Measurements from ENCODE around the gene PAXX. TPM values are rescaled to one million over a fixed set of nuclear protein-coding genes. Genes with fewer than 3 reads are reported as not detected.

The PAXX gene
- total RNA-seq, 4 donors from 2014 or later, result 14.2 to 39.5 (median 18.8) TPM

GRCh38 chr9:137019891-137020683, 27.9 kb downstream of the PAXX start:
- Histone ChIP-seq H3K4me1 (no peaks in the 10 kb centered on the region), H3K4me3 (no peak overlapping the region), H3K27ac (no peak overlapping the region), H3K36me3 (no peaks in the 10 kb centered on the region), H3K27me3 (no peaks in the 10 kb centered on the region), H3K9me3 (no peaks in the 10 kb centered on the region)
- no peak for DNase-seq
- intact Hi-C loops (cut with DNase I; ENCODE audit: low total_unique reads), result no loop called here
- TF ChIP-seq, protein P1, sequence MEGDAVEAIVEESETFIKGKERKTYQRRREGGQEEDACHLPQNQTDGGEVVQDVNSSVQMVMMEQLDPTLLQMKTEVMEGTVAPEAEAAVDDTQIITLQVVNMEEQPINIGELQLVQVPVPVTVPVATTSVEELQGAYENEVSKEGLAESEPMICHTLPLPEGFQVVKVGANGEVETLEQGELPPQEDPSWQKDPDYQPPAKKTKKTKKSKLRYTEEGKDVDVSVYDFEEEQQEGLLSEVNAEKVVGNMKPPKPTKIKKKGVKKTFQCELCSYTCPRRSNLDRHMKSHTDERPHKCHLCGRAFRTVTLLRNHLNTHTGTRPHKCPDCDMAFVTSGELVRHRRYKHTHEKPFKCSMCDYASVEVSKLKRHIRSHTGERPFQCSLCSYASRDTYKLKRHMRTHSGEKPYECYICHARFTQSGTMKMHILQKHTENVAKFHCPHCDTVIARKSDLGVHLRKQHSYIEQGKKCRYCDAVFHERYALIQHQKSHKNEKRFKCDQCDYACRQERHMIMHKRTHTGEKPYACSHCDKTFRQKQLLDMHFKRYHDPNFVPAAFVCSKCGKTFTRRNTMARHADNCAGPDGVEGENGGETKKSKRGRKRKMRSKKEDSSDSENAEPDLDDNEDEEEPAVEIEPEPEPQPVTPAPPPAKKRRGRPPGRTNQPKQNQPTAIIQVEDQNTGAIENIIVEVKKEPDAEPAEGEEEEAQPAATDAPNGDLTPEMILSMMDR (IDR thresholded peaks at IDR 0.05), result no peak
- TF ChIP-seq POLR2A (IDR thresholded peaks at IDR 0.05), result no peak

DNA sequence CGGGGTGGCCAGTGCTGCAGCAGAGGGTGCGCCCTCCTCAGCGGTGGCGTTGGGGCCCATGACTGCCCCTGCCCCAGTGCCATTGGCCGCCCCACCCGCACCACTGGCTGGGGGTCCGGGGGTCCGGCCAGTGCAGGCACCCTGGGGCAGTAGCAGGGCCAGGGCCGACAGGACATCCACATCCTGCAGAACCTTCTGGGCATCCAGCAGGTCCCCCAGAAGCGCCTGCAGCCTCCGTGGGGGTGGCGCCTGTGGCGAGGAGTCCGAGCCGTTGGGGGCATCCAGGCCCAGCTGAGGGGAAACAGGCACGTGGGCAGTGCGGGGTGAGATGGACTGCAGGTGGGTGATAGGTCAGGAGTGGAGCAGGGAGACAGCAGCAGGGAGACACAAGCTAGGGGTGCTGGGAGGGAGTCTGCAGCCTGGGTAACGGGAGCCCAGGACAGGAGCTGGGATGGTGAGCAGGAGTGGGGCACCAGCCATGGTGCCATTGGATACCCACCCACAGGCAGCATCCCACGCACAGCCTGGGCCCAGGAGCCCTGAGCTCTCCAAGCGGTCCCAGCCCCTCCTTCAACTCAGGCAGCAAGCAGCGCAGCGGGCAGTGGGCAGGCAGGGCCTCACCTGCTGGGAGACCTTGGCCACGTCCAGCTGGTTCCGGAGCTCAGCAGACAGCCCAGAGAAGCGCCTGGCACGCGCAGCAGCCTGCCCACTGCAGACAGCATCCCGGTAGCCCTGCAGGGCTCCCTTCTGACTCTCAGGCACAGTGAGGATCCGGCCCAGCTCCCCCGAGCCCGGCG, 28.7 kb downstream of the PAXX start:
- DNase-seq, result no peak
- intact Hi-C loops (cut with DNase I; ENCODE audit: low total_unique reads), result no loop called here
- Histone ChIP-seq H3K27me3 (no peaks in the 10 kb centered on the region), H3K27ac (no peak overlapping the region), H3K4me1 (no peaks in the 10 kb centered on the region), H3K36me3 (no peaks in the 10 kb centered on the region), H3K9me3 (no peaks in the 10 kb centered on the region), H3K4me3 (no peak overlapping the region)
- TF ChIP-seq, protein P1 (IDR thresholded peaks at IDR 0.05), result no peak
- TF ChIP-seq POLR2A (IDR thresholded peaks at IDR 0.05), result no peak

DNA sequence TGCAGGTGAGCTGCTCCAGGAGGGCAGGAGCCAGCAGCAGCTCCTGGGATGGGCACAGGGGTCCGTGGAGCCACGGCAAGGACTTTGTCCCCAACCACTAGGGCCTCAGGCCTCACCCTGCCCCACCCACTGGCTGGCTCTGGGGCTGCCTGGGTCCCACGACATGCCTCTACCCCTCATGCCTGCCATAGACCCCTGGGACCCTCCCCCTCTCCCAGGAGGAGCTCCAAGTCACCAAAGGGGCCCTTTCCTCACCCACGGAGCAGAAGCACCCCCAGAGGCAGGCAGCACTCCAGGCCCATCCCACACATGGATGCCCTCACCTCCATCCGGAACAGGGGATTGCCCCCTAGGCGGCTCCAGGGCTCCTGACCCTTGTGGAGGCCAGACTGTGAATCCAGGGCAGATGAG, 29.4 kb downstream of the PAXX start:
- H3K4me1 ChIP-seq, result no peaks in the 10 kb centered on the region
- intact Hi-C loops (cut with DNase I; ENCODE audit: low total_unique reads), result no loop called here
- no peak overlapping the region for H3K27ac ChIP-seq
- no peak overlapping the region for H3K4me3 ChIP-seq
- no peaks in the 10 kb centered on the region for H3K9me3 ChIP-seq
- DNase-seq, result no peak
- no peaks in the 10 kb centered on the region for H3K27me3 ChIP-seq
- no peak for TF ChIP-seq POLR2A (IDR thresholded peaks at IDR 0.05)
- TF ChIP-seq, protein P1 (IDR thresholded peaks at IDR 0.05), result no peak
- no peaks in the 10 kb centered on the region for H3K36me3 ChIP-seq

DNA sequence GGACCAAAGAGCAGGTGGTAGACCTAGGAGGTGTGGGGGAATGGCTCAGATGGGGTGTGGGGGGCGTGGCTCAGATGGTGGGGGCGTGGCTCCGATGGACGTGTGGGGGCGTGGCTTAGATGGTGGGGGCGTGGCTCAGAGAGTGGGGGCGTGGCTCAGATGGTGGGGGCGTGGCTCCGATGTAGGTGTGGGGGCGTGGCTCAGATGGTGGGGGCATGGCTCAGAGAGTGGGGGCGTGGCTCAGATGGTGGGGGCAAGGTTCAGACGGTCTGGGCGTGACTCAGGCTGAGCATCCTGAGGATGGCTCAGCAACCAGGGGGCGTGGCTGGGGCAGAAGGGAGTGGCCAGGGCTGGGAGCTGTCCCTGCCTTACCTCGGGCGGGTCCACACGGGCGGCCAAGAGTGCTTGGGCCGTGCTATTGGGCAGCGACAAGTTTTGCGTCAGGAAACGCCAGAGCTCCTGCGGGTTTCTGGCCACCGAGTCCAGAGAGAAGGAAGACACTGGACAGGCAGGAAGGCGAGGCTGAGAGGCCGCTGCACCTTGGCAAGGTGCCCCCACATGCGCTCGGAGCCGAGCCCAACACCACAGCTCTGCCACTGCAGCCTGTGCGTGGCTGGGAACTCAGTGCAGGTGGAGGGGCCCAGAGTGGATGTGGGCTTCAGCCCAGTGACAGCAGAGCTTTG, 29.9 kb downstream of the PAXX start:
- Histone ChIP-seq H3K27me3 (no peaks in the 10 kb centered on the region), H3K4me3 (no peak overlapping the region), H3K36me3 (no peaks in the 10 kb centered on the region), H3K9me3 (no peaks in the 10 kb centered on the region), H3K4me1 (peaks cover 0 to under 1% of the 10 kb centered on the region in 2 donors), H3K27ac (no peak overlapping the region)
- DNase-seq, result no peak
- intact Hi-C loops (cut with DNase I; ENCODE audit: low total_unique reads), result no loop called here
- no peak for TF ChIP-seq POLR2A (IDR thresholded peaks at IDR 0.05)
- TF ChIP-seq, protein P1 (IDR thresholded peaks at IDR 0.05), result no peak

All from uterus (tissue), 4 donors.